Naive B cell (primary cell): Measurements from ENCODE around the gene GOLGA8N. TPM values are rescaled to one million over a fixed set of nuclear protein-coding genes. Genes with fewer than 3 reads are reported as not detected.
"Not testable (repeated sequence)": the region's sequence is repeated elsewhere in the genome, so short reads cannot be mapped to it uniquely, and the experiment has no call there.

Source experiments
- ATAC-seq, 2 donors: fragments of 150-1000 bp; cut with Tn5 transposase; 2 replicates each; pipeline ENCODE4 v1.10.0; 2021; ENCODE audit warnings: low read depth in 2 of 2, mild to moderate bottlenecking in 2 of 2, moderate library complexity in 2 of 2
- DNase-seq: peaks from one replicate; pipeline ENCODE4 v3.0.0; 2022
- H3K27ac Mint-ChIP-seq, 6 donors: one replicate each; pipeline ENCODE4 v1.8.0; 2020 to 2022; ENCODE audit warnings: mild to moderate bottlenecking in 6 of 6, mixed read lengths in 6 of 6, moderate library complexity in 5 of 6, inconsistent platforms in 2 of 6
- H3K27me3 Mint-ChIP-seq, 3 donors: one replicate each; pipeline ENCODE4 v1.8.0; 2021 to 2022; ENCODE audit warnings: mixed read lengths in 3 of 3, mild to moderate bottlenecking in 1 of 3
- H3K36me3 Mint-ChIP-seq, 2 donors: one replicate each; pipeline ENCODE4 v1.8.0; 2020 to 2022; ENCODE audit warnings: mixed read lengths in 2 of 2, inconsistent platforms in 1 of 2, mild to moderate bottlenecking in 1 of 2
- H3K4me1 Mint-ChIP-seq, 3 donors: one replicate each; pipeline ENCODE4 v1.8.0; 2020 to 2022; ENCODE audit warnings: mixed read lengths in 3 of 3, inconsistent platforms in 1 of 3, mild to moderate bottlenecking in 1 of 3, moderate library complexity in 1 of 3
- H3K4me3 Mint-ChIP-seq, 8 donors: one replicate each; pipeline ENCODE4 v1.8.0; 2020 to 2022; ENCODE audit warnings: mild to moderate bottlenecking in 8 of 8, mixed read lengths in 8 of 8, moderate library complexity in 8 of 8, inconsistent platforms in 2 of 8
- H3K9me3 Mint-ChIP-seq, 7 donors: one replicate each; pipeline ENCODE4 v1.8.0; 2020 to 2022; ENCODE audit warnings: mixed read lengths in 7 of 7, mild to moderate bottlenecking in 5 of 7, inconsistent platforms in 2 of 7, moderate library complexity in 1 of 7
- polyA plus RNA-seq, 6 donors: library from polyadenylated mRNA; unstranded; fragments of 300-500 nt; fragmentation: Illumina TruSeq; gene quantifications; one replicate each; pipeline ENCODE4 v1.2.3, GENCODE V29; 2021; ENCODE audit warnings: low read depth in 6 of 6

GOLGA8N gene
- polyA plus RNA-seq = under 1 TPM in 3 of 6 donors, not detected in 3; 0.13 to 0.34 (median 0.18) TPM

DNA sequence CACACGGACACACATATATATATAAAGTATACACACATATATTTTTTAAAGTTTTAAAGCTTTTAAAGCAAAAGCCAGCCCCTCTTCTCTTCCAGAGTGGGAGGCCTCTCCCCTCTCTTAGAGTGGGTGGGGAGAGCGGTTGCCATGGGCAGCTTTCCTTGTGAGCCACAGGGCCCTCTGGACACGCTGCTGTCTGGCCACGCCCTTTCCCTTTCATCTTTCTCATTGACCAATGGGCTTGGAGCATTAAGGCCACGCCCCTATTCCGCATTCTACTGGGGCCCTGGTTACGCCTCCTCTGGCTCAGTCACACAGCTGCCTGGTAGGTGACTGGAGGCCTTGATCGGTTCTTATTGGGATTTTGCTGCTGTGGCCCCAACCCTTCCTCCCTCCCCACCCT lies at the start of gene GOLGA8N:
TSS of gene GOLGA8N (plus strand) at position 306 of the 400 bp plus-strand sequence.
- not testable (repeated sequence) for H3K4me3 Mint-ChIP-seq, H3K4me1 Mint-ChIP-seq, ATAC-seq, DNase-seq, H3K9me3 Mint-ChIP-seq, H3K36me3 Mint-ChIP-seq, H3K27me3 Mint-ChIP-seq, H3K27ac Mint-ChIP-seq

DNA sequence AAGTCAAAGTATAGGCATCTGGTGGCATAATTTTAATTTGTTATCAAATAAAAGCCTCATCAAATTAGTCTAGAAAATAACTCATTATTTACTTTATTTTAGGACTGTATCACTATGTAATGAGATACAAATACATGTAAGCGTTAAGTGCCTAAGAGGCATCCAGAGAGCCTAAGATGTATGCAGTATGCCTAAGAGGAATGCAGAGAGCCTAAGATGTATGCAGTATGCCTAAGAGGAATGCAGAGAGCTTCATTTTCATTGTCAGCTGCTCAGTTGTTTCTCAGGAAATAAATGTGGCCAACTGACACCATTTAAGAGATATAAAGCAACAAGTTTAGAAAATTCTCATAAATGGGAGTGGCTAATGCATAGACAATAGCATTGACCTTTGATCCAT lies 49.8 kb upstream of the GOLGA8N start:
- H3K27ac Mint-ChIP-seq, H3K27me3 Mint-ChIP-seq, H3K4me3 Mint-ChIP-seq, H3K36me3 Mint-ChIP-seq, H3K4me1 Mint-ChIP-seq, DNase-seq, ATAC-seq, H3K9me3 Mint-ChIP-seq: not testable (repeated sequence)

DNA sequence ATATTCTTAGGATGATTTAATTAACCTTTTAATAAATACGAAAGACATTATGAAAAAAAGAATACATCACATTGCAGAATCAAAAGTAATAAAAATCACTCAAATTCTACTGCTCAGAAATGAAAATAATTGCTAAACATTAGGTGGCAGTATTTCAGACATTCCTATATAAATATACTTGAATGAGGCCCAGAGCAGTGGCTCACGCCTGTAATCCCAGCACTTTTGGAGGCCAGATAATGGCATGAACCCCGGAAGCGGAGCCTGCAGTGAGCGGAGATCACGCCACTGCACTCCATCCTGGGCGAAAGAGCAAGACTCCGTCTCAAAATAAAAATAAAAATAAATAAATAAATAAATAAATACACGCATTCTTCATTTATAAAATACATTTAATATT lies 48.1 kb upstream of the GOLGA8N start:
- H3K9me3 Mint-ChIP-seq, H3K27me3 Mint-ChIP-seq, H3K4me3 Mint-ChIP-seq, DNase-seq, H3K36me3 Mint-ChIP-seq, H3K27ac Mint-ChIP-seq, H3K4me1 Mint-ChIP-seq, ATAC-seq: not testable (repeated sequence)

DNA sequence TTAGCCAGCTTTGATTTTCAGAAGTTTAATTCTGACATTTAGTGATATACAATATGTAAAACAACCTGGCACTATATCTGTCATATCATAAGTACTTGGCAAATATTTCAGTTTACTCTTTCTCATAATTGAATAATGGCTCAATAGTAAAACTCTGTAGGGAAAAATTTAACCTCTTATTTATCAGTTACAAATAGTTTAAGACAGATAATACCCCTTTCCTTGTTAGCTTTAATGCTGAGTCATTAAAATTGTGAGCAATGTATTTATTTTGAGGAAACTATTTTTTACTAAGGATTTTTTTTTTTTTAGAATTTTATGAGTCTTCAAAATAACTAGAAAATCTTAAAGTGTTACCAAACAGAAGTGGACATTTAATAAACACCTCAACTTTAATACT lies 38.7 kb upstream of the GOLGA8N start:
- not testable (repeated sequence) for ATAC-seq, H3K4me3 Mint-ChIP-seq, H3K27me3 Mint-ChIP-seq, H3K36me3 Mint-ChIP-seq, H3K4me1 Mint-ChIP-seq, H3K27ac Mint-ChIP-seq, H3K9me3 Mint-ChIP-seq, DNase-seq

DNA sequence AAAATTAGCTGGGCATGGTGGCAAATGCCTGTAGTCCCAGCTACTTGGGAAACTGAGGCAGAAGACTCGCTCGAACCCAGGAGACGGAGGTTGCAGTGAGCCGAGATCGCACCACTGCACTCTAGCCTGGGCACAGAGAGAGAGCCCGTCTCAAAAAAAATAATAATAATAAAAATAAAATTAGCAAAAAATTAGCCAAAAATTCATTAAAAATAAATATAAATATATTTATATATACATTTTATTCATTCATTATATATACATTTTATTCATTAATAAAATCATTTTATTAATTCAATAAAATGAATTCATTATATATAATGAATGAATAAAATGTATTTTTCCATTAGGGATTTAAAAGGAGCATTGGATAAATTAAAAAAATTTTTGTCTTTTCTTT lies 31.1 kb upstream of the GOLGA8N start:
- not testable (repeated sequence) for ATAC-seq, DNase-seq, H3K27me3 Mint-ChIP-seq, H3K4me1 Mint-ChIP-seq, H3K27ac Mint-ChIP-seq, H3K36me3 Mint-ChIP-seq, H3K4me3 Mint-ChIP-seq, H3K9me3 Mint-ChIP-seq

DNA sequence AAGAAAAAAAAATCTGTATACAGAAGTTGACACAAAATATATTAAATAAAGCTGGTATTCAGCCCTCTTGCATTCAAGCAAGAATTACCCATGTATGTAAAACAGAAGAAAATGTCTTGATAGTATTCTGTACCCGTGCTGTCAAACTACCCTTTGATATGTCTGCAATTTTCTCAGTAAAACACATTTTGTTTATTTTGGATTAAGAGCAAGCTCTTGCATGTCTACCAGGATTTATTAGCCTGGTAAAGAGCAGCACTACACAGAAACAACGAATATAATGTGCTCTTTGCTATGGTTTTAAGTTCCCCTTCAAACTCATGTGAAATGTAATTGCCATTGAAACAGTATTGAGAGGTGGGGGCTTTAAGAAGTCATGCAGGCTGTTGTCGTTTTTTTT lies 24.3 kb upstream of the GOLGA8N start:
- H3K4me3 Mint-ChIP-seq, ATAC-seq, DNase-seq, H3K4me1 Mint-ChIP-seq, H3K36me3 Mint-ChIP-seq, H3K27me3 Mint-ChIP-seq, H3K9me3 Mint-ChIP-seq, H3K27ac Mint-ChIP-seq: not testable (repeated sequence)

DNA sequence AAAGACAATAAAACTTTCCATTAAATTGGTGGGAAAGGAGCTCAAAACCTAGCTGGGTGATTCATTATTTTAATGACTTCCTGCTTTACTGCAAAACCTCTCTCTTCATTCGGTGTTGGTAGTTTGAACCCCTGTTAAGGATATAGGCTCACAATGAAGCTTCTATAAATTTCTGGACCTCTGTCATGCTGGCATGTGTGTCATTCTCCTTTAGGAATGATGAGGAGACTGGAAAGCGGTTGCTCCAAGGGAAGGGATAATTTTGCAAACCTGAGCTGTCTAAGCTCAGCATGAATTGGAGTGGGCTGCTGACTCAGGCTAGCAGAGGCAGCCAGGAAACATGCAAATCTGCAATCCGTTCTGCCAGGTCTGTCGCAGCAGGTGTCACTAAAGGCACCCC lies 14.8 kb upstream of the GOLGA8N start:
- not testable (repeated sequence) for H3K9me3 Mint-ChIP-seq, H3K36me3 Mint-ChIP-seq, H3K27ac Mint-ChIP-seq, DNase-seq, H3K4me1 Mint-ChIP-seq, H3K27me3 Mint-ChIP-seq, ATAC-seq
- peak overlapping the region in 2 of 8 donors; percentile 34 to 50 for H3K4me3 Mint-ChIP-seq

DNA sequence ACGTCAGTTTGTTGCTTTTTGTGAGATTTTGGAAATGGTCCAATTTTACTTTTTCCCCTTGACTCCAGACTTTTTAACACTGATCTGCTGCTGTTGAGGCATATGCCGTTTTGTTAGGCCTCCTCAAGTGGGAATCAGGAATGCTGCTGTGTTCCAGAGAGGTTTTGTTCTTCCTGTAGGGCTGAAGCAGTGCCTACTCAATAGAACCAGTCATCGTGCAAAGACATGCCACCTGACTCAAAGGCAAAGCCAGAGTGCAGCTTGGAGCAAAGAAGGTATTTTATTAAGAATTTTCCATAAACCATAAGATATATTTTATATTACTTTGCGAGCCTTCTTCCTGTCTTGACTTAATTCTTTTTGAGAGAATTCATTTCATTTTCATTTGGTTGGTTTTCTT lies 7.4 kb upstream of the GOLGA8N start:
- not testable (repeated sequence) for H3K4me3 Mint-ChIP-seq, H3K36me3 Mint-ChIP-seq, DNase-seq, H3K27ac Mint-ChIP-seq, H3K9me3 Mint-ChIP-seq, H3K4me1 Mint-ChIP-seq, ATAC-seq, H3K27me3 Mint-ChIP-seq

DNA sequence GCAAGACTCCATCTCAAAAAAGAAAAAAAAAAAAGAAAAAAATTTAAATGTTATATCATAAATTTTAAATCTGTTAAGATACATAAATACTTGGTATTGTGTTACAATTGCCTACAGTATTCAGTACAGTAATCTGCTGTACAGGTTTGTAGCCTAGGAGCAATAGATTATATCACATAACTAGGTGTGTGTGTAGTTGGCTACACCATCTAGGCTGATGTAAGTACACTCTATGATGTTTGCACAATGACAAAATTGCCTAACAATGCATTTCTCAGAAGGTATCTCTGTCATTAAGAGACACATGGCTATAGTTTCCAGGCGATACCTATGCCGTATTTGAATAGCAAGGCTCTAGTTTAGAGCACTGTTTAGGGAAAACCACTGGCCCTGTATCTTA lies 16.3 kb downstream of the GOLGA8N start:
- not testable (repeated sequence) for H3K27ac Mint-ChIP-seq, ATAC-seq, H3K9me3 Mint-ChIP-seq, H3K4me3 Mint-ChIP-seq, H3K27me3 Mint-ChIP-seq, DNase-seq, H3K36me3 Mint-ChIP-seq
- H3K4me1 Mint-ChIP-seq = peaks cover 4 to 10% (median 4%) of the 10 kb centered on the region in 3 donors

DNA sequence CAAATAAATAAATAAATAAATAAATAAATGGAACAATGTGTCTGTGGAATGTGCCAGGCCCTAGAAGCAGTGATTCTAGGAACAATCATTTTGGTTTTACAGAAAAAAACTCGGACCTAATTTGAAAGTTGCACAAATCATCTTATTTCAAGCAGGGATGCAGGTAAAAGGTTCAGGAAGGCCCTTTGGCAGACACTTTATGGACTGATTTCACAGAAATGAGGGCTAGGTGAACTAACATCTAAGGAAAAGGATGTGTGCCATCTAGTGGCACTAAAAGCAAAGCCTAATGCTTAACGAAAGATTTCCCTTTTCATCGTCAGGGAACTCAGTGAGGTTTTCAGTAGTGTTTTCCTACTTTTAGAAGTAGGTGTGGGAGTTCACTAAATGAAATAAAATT lies 17.5 kb downstream of the GOLGA8N start:
- not testable (repeated sequence) for ATAC-seq, DNase-seq, H3K4me3 Mint-ChIP-seq, H3K9me3 Mint-ChIP-seq, H3K27ac Mint-ChIP-seq, H3K27me3 Mint-ChIP-seq, H3K36me3 Mint-ChIP-seq
- peaks cover 6 to 15% (median 8%) of the 10 kb centered on the region in 3 donors for H3K4me1 Mint-ChIP-seq

DNA sequence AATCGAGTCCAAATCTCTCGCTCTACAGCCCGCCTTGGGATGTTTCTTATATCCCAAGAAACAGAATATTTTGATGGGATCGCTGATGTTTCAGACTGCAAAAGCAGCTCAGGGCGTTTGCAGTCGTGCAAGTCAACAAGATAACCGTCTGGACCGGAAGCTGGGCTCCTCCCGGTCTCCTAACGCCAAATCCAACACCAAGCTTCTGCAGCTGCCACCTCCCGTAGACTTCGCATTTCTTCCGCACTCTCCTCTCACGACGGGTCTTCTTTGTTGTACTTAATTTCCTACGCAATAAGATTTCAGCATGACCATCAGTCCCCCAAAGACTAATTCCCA lies 21.4 kb downstream of the GOLGA8N start:
- H3K9me3 Mint-ChIP-seq, H3K27me3 Mint-ChIP-seq, DNase-seq, H3K36me3 Mint-ChIP-seq: not testable (repeated sequence)
- Mint-ChIP-seq H3K4me1 (peaks cover 11 to 24% (median 14%) of the 10 kb centered on the region in 3 donors), H3K4me3 (peak overlapping the region; percentile 82 to 100 (median 96)), H3K27ac (peak overlapping the region; percentile 47 to 94 (median 86))
- ATAC-seq = peak in 1 of 2 donors; percentile 3

DNA sequence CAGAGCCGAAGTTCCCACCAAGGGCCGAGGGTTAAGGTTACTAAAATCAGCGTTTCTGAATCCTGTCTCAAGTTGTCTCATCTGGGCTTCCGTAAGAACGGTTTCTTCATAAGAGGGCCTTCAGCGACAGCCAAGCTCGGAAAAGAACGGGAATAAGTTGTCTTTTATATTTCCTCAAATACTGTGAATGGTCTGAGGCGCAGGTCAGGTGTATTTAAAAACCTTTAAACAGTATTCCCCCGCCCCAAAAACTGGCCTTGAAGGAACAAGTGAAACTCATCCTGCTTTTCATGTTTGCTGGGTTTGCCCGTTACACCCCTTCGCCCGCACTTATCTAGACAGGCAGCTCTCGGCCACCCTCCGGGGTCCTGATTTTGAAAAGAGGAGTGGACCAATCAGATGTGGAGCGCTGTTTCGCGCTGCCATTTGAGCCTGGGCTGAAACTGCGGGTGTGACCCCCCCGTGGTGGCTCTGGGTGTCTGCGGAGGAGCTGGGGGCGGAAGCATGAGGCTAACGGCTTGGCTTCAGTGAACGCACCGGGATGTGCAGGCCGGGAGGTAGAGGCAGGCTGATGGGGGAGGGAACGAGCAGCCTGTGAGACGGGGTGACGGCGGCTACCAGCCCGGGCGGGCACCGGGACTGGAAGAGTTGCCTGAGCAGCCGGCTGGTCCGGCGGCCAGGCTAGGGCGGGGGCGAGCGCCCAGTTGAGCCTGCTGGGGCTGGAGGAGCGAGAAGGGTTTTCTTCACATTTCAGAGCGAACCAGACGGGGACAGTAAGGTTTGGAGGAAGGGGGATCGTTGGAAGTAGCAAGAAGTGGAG lies 22.0 kb downstream of the GOLGA8N start, which contains the start of gene ARHGAP11A:
TSS of gene ARHGAP11A (plus strand) at position 454 of the 820 bp plus-strand sequence. CDS start 708 bp downstream, outside the sequence.
- H3K9me3 Mint-ChIP-seq, H3K27me3 Mint-ChIP-seq, H3K36me3 Mint-ChIP-seq: not testable (repeated sequence)
- peak; percentile 81 to 86 for ATAC-seq
- H3K4me3 Mint-ChIP-seq = peak within 1 kb of the TSS; percentile 82 to 100 (median 96)
- DNase-seq = peak; percentile 85
- H3K27ac Mint-ChIP-seq = peak within 1 kb of the TSS; percentile 47 to 94 (median 89)
- peaks cover 11 to 24% (median 14%) of the 10 kb centered on the region in 3 donors for H3K4me1 Mint-ChIP-seq

DNA sequence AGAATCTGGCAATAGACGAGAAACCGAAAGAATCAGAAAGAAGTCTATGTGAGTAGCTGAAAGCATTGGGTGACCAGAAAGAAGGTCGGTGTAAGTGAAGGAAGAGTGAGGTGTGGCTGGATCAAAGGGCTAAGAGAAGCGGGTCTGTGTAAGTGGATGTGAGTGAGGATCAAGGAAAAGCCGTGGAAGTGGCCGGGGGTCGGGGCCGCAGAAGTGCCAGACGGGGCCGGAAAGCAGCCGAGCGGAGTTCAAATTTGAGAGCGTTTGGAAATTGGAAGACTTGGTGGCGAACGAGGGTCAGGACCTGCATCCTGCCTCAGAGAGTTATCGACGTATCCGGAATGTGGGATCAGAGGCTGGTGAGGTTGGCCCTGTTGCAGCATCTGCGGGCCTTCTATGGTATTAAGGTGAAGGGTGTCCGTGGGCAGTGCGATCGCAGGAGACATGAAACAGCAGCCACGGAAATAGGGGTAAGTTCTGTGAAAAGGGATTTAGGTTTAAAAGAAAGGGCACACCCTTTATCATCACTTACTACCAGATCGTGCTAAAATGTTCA lies 22.7 kb downstream of the GOLGA8N start:
- H3K36me3 Mint-ChIP-seq, H3K27me3 Mint-ChIP-seq, DNase-seq, H3K9me3 Mint-ChIP-seq: not testable (repeated sequence)
- peaks cover 11 to 24% (median 14%) of the 10 kb centered on the region in 3 donors for H3K4me1 Mint-ChIP-seq
- ATAC-seq = peak; percentile 2 to 6
- peak overlapping the region; percentile 82 to 100 (median 96) for H3K4me3 Mint-ChIP-seq
- H3K27ac Mint-ChIP-seq = peak overlapping the region; percentile 47 to 94 (median 89)

DNA sequence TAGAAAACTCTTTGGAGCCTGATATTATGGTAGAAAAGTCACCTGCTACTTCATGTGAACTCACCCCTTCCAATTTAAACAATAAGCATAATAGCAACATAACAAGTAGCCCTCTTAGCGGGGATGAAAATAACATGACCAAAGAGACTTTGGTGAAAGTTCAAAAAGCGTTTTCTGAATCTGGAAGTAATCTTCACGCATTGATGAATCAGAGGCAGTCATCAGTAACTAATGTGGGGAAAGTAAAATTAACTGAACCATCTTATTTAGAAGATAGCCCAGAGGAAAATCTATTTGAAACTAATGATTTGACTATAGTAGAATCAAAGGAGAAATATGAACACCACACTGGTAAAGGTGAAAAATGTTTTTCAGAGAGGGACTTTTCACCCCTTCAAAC lies 43.2 kb downstream of the GOLGA8N start:
- DNase-seq (no peak), ATAC-seq (peak in 1 of 2 donors; percentile 25)
- Mint-ChIP-seq H3K27me3 (peaks cover 5 to 10% (median 5%) of the 10 kb centered on the region in 3 donors), H3K4me3 (peak overlapping the region in 1 of 8 donors; percentile 21), H3K36me3 (peaks cover 0 to 10% of the 10 kb centered on the region in 2 donors), H3K9me3 (no peaks in the 10 kb centered on the region), H3K27ac (peak overlapping the region in 1 of 6 donors; percentile 16), H3K4me1 (peaks cover 14 to 17% (median 15%) of the 10 kb centered on the region in 3 donors)
